HG03095 (cell line): Measurements from ENCODE around the gene KRT3.

Experiments
- ATAC-seq: cut with Tn5 transposase; IDR thresholded peaks from one replicate; pipeline ENCODE4 v1.9.1; 2021; ENCODE audit warnings: moderate library complexity; ENCODE audit not compliant: unreplicated experiment

The KRT3 gene

DNA sequence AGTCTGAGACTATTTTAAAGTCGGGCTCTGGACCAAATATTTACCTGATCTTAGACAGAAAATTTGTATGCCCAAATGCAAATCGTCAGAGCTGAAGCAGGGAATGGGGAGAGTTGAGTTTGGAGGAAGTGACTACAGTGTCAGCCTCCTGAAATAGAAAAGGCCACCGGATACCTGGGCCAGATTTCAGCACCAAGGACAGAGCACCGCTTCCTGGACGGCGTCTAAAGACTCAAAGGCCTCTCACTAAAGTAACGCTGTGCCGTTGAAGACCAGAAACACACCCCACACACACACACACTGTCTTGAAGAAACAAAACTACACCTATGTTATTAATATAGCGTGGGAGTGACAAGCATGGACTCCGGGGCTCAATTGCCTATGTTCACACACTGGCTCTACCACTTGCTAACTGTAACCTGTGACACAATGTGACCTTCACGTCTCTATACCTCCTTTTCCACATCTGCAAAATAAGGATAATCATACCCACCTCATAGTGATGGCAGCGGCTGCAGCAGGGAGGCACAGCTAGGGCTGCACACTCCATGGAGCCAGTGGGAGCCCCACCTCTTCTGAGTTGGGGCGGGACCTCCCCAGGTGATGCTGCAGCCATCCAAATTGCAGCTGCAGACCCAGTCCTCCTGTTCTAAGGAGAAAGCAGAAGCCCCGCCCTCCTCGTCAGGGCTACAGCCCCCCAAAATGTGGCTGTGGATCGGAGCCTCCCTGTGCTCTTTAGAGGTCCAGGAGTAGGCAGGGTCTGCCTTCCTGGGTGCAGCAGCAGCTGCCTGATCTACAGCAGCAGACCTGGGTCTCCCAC is 54.3 kb downstream of the KRT3 start:
- ATAC-seq, result no peak

DNA sequence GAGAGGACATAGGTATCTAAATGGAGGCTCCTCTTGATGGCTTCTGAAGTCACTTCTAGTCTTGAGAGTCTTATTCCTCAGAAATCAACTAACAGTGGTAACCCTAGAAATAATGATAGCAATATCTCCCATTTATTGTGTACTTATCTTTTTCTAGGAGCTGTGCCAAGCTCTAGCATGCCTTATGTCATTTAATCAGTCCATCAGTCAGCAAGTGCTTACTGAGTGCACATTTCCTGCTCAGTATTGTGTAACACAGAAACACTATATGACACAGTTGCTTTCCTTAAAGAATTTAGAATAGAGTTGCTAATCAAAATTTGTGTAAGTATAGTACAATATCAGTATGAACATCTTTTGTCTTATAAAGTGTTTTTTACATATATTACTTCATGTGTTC is 55.3 kb downstream of the KRT3 start:
- no peak for ATAC-seq

GRCh38 chr12:52739963-52740362 is 56.0 kb downstream of the KRT3 start:
- ATAC-seq, result no peak
